Measurements from ENCODE around the gene HM13.
A peak's percentile ranks its signal among the peaks of the same experiment; 100 is the strongest.
"Not testable (repeated sequence)": the region's sequence is repeated elsewhere in the genome, so short reads cannot be mapped to it uniquely, and the experiment has no call there.

HM13 gene

GRCh38 chr20:31516651-31517050 is 2.4 kb downstream of the HM13 start:
- Histone ChIP-seq H3F3A (ENCODE audit: control insufficient read depth, insufficient read depth) (no peaks in the 10 kb centered on the region), H3K4me2 (ENCODE audit: low read length) (peak overlapping the region; percentile 85), H3K27me3 (ENCODE audit: control insufficient read depth, low read length) (no peaks in the 10 kb centered on the region), H4K20me1 (ENCODE audit: control insufficient read depth, insufficient read depth, low read depth, low read length) (0 out of 2 replicates have a peak, but pooled peaks cover 3% of the 10 kb centered on the region), H3K4me3 (ENCODE audit: low read length) (no peak overlapping the region), H3K9me2 (replicated peaks; ENCODE audit: control insufficient read depth, low read length) (no peaks in the 10 kb centered on the region), H3K27ac (ENCODE audit: low read depth, low read length) (no peak overlapping the region), H3K9me3 (ENCODE audit: control insufficient read depth, insufficient read depth, low read length) (no peaks in the 10 kb centered on the region), H3K79me2 (ENCODE audit: control insufficient read depth, low read length) (peaks cover 73% of the 10 kb centered on the region), H3K4me1 (ENCODE audit: control insufficient read depth, low read length) (peaks cover 26% of the 10 kb centered on the region), H3K36me3 (ENCODE audit: control insufficient read depth, low read length) (peaks cover 52% of the 10 kb centered on the region)
- TF ChIP-seq CTCF (IDR thresholded peaks at IDR 0.05; ENCODE audit: low read depth, low read length, poor library complexity, severe bottlenecking) (no peak), EZH2phosphoT487 (IDR thresholded peaks at IDR 0.05; ENCODE audit: borderline replicate concordance, low read length) (no peak)

GRCh38 chr20:31517373-31517772 is 3.1 kb downstream of the HM13 start:
- Histone ChIP-seq H4K20me1 (ENCODE audit: control insufficient read depth, insufficient read depth, low read depth, low read length) (0 out of 2 replicates have a peak, but pooled peaks cover 3% of the 10 kb centered on the region), H3K4me2 (ENCODE audit: low read length) (peak overlapping the region; percentile 85; the same call in 1 of the 2 replicates), H3K27me3 (ENCODE audit: control insufficient read depth, low read length) (no peaks in the 10 kb centered on the region), H3K9me3 (ENCODE audit: control insufficient read depth, insufficient read depth, low read length) (no peaks in the 10 kb centered on the region), H3K36me3 (ENCODE audit: control insufficient read depth, low read length) (peaks cover 55% of the 10 kb centered on the region), H3K27ac (ENCODE audit: low read depth, low read length) (no peak overlapping the region), H3K79me2 (ENCODE audit: control insufficient read depth, low read length) (peaks cover 79% of the 10 kb centered on the region), H3F3A (ENCODE audit: control insufficient read depth, insufficient read depth) (no peaks in the 10 kb centered on the region), H3K9me2 (replicated peaks; ENCODE audit: control insufficient read depth, low read length) (no peaks in the 10 kb centered on the region), H3K4me1 (ENCODE audit: control insufficient read depth, low read length) (peaks cover 26% of the 10 kb centered on the region), H3K4me3 (ENCODE audit: low read length) (no peak overlapping the region)
- TF ChIP-seq CTCF (IDR thresholded peaks at IDR 0.05; ENCODE audit: low read depth, low read length, poor library complexity, severe bottlenecking) (peak; percentile 37), EZH2phosphoT487 (IDR thresholded peaks at IDR 0.05; ENCODE audit: borderline replicate concordance, low read length) (no peak)

- not testable (repeated sequence) for H3K9me3 ChIP-seq (ENCODE audit: control insufficient read depth, insufficient read depth, low read length); H3K4me3 ChIP-seq (ENCODE audit: low read length); H3K4me2 ChIP-seq (ENCODE audit: low read length); H3K9me2 ChIP-seq (replicated peaks; ENCODE audit: control insufficient read depth, low read length); H3K27me3 ChIP-seq (ENCODE audit: control insufficient read depth, low read length); H4K20me1 ChIP-seq (ENCODE audit: control insufficient read depth, insufficient read depth, low read depth, low read length); H3K27ac ChIP-seq (ENCODE audit: low read depth, low read length); H3F3A ChIP-seq (ENCODE audit: control insufficient read depth, insufficient read depth)
- peaks cover 11% of the 10 kb centered on the region for H3K4me1 ChIP-seq (ENCODE audit: control insufficient read depth, low read length)
- peaks cover 51% of the 10 kb centered on the region for H3K36me3 ChIP-seq (ENCODE audit: control insufficient read depth, low read length)
- peaks cover 87% of the 10 kb centered on the region for H3K79me2 ChIP-seq (ENCODE audit: control insufficient read depth, low read length)
These were observed 7.0 kb downstream of the HM13 start for GRCh38 chr20:31521267-31521666.

- TF ChIP-seq CTCF (IDR thresholded peaks at IDR 0.05; ENCODE audit: low read depth, low read length, poor library complexity, severe bottlenecking) (no peak), EZH2phosphoT487 (IDR thresholded peaks at IDR 0.05; ENCODE audit: borderline replicate concordance, low read length) (no peak)
- no peaks in the 10 kb centered on the region for H4K20me1 ChIP-seq (ENCODE audit: control insufficient read depth, insufficient read depth, low read depth, low read length)
- H3K79me2 ChIP-seq (ENCODE audit: control insufficient read depth, low read length) = peaks cover 77% of the 10 kb centered on the region
These were observed 8.5 kb downstream of the HM13 start for GRCh38 chr20:31522731-31523130.

More at GRCh38 chr20:31522731-31523130, 8.5 kb downstream of the HM13 start:
- H3F3A ChIP-seq (ENCODE audit: control insufficient read depth, insufficient read depth) = no peaks in the 10 kb centered on the region
- H3K4me3 ChIP-seq (ENCODE audit: low read length) = no peak overlapping the region
- no peaks in the 10 kb centered on the region for H3K9me2 ChIP-seq (replicated peaks; ENCODE audit: control insufficient read depth, low read length)
- H3K4me2 ChIP-seq (ENCODE audit: low read length) = no peak overlapping the region
- H3K4me1 ChIP-seq (ENCODE audit: control insufficient read depth, low read length) = no peaks in the 10 kb centered on the region
- no peaks in the 10 kb centered on the region for H3K27me3 ChIP-seq (ENCODE audit: control insufficient read depth, low read length)
- H3K9me3 ChIP-seq (ENCODE audit: control insufficient read depth, insufficient read depth, low read length) = no peaks in the 10 kb centered on the region
- no peak overlapping the region for H3K27ac ChIP-seq (ENCODE audit: low read depth, low read length)
- H3K36me3 ChIP-seq (ENCODE audit: control insufficient read depth, low read length) = peaks cover 50% of the 10 kb centered on the region
